Upper lobe of right lung (tissue), 1 donor: ENCODE results near the gene MYH13. TPM values are rescaled to one million over a fixed set of nuclear protein-coding genes. Genes with fewer than 3 reads are reported as not detected.
A peak's percentile ranks its signal among the peaks of the same experiment; 100 is the strongest.

Experiments
- ATAC-seq: fragments of 200-7000 bp; cut with Tn5 transposase; one replicate; pipeline ENCODE4 v1.9.1; 2020; ENCODE audit warnings: mild to moderate bottlenecking, moderate library complexity
- DNase-seq: peaks from one replicate; pipeline ENCODE4 v3.0.0-alpha.2; 2020
- H3K27ac ChIP-seq: fragments of 200-600 bp; one replicate; pipeline ENCODE4 v1.8.0; 2022
- H3K27me3 ChIP-seq: fragments of 200-600 bp; one replicate; pipeline ENCODE4 v1.8.0; 2022; ENCODE audit warnings: mild to moderate bottlenecking
- H3K36me3 ChIP-seq: fragments of 200-600 bp; one replicate; pipeline ENCODE4 v1.8.0; 2022
- H3K4me1 ChIP-seq: fragments of 200-600 bp; one replicate; pipeline ENCODE4 v1.8.0; 2022
- H3K4me3 ChIP-seq: fragments of 200-600 bp; one replicate; pipeline ENCODE4 v1.8.0; 2022; ENCODE audit warnings: mild to moderate bottlenecking
- H3K9me3 ChIP-seq: fragments of 200-600 bp; one replicate; pipeline ENCODE4 v1.8.0; 2022
- intact Hi-C: fragments of 100-400 bp; cut with DNase I; formaldehyde crosslinking; loops from one replicate; pipeline ENCODE4 v1.11.0; 2022
- total RNA-seq: library from RNA; stranded (reverse); fragmentation: NEBNext Ultra II Directional; extraction: Animal tissue kit (Norgen Biotek cat#: 25700); gene quantifications from one replicate; pipeline ENCODE4 v1.2.1, GENCODE V29; 2021
- TF ChIP-seq, protein P1 (sequence below): fragments of 200-600 bp; IDR thresholded peaks from one replicate; pipeline ENCODE4 v1.8.0; 2022; ENCODE audit warnings: antibody characterized with exemption
- donor health status: DM: no; HTN: yes; CAD: no; lungs with severe emphysema.

MYH13 gene
- total RNA-seq, 1 donor from 2014 or later = not detected

DNA sequence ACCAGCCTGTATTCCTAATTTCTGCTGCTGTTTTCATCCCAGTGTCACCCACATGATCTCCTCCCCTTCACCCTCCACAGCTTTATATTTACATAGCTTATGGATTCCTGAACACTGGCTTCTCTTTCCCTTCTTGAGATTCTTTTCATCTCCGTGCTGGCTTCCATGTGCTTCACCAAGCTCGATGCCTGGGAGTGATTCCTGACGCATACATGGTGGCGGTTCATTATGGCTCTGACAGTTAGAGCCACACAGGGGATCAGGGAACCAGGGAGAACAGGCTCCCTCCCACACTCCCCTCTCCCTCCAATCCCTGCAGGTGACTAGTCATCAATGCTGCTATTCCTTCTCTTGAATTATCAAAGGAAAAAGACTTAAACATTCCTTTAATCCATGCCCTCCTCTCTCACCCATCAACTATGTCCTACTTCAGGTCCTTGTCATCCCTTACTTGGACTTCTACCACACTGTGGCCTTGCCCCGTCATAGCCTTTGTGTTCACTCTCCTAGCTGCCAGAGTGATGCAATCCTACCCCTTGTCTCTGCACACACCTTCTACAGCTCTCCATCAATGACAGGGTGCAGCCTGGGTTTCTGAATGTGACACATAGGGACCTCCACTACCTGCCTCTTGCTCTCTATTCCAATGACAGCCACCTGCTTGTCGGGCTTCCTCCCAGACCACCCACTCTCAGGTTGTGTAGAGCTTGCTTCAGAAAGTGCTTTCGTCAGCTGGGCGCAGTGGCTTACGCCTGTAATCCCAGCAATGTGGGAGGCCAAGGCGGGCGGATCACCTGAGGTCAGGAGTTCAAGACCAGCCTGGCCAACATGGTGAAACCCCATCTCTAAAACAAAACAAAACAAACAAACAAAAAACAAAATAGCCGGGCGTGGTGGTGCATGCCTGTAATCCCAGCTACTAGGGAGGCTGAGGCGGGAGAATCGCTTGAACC lies 43.6 kb downstream of the MYH13 start:
- no peaks in the 10 kb centered on the region for H3K9me3 ChIP-seq
- ATAC-seq (no peak), DNase-seq (no peak)
- no peak overlapping the region for H3K4me3 ChIP-seq
- no peaks in the 10 kb centered on the region for H3K36me3 ChIP-seq
- intact Hi-C loops = no loop called here
- no peak overlapping the region for H3K27ac ChIP-seq
- TF ChIP-seq, protein P1, sequence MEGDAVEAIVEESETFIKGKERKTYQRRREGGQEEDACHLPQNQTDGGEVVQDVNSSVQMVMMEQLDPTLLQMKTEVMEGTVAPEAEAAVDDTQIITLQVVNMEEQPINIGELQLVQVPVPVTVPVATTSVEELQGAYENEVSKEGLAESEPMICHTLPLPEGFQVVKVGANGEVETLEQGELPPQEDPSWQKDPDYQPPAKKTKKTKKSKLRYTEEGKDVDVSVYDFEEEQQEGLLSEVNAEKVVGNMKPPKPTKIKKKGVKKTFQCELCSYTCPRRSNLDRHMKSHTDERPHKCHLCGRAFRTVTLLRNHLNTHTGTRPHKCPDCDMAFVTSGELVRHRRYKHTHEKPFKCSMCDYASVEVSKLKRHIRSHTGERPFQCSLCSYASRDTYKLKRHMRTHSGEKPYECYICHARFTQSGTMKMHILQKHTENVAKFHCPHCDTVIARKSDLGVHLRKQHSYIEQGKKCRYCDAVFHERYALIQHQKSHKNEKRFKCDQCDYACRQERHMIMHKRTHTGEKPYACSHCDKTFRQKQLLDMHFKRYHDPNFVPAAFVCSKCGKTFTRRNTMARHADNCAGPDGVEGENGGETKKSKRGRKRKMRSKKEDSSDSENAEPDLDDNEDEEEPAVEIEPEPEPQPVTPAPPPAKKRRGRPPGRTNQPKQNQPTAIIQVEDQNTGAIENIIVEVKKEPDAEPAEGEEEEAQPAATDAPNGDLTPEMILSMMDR = no peak
- H3K27me3 ChIP-seq = no peaks in the 10 kb centered on the region
- H3K4me1 ChIP-seq = no peaks in the 10 kb centered on the region

- H3K4me1 ChIP-seq = no peaks in the 10 kb centered on the region
- no peak overlapping the region for H3K4me3 ChIP-seq
- H3K36me3 ChIP-seq = no peaks in the 10 kb centered on the region
- TF ChIP-seq, protein P1 = no peak
- H3K27me3 ChIP-seq = no peaks in the 10 kb centered on the region
- intact Hi-C loops = no loop called here
- no peak for ATAC-seq
- H3K27ac ChIP-seq = no peak overlapping the region
- no peak for DNase-seq
- H3K9me3 ChIP-seq = no peaks in the 10 kb centered on the region
Measured at GRCh38 chr17:10328206-10328605, 44.6 kb downstream of the MYH13 start.

DNA sequence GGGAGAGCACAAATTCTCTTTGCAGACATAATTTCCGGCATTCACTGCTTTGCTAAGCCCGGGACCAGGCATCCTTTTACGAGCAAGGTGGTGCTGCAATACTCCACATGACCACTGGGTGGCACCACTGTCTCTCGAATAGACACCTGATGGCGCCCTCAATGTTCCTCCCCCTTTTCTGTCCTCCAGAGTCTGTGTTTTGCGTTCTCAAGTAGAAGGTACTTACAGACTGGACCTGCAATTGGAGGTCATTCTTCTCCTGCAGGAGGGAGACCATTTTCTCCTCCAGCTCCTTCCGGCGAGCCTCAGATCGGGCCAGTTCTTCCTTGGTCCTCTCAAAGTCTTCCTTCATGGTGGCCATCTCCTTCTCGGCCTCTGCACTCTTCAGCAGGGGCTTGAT lies 45.2 kb downstream of the MYH13 start:
- ATAC-seq = peak; percentile 93
- intact Hi-C loops = no loop called here
- DNase-seq = peak; percentile 81
- Histone ChIP-seq H3K27me3 (no peaks in the 10 kb centered on the region), H3K4me1 (no peaks in the 10 kb centered on the region), H3K4me3 (no peak overlapping the region), H3K9me3 (no peaks in the 10 kb centered on the region), H3K36me3 (no peaks in the 10 kb centered on the region), H3K27ac (no peak overlapping the region)
- TF ChIP-seq, protein P1 = peak; percentile 96

GRCh38 chr17:10325031-10325695 lies 47.6 kb downstream of the MYH13 start:
- Histone ChIP-seq H3K27ac (no peak overlapping the region), H3K36me3 (no peaks in the 10 kb centered on the region), H3K27me3 (no peaks in the 10 kb centered on the region), H3K4me1 (no peaks in the 10 kb centered on the region), H3K4me3 (no peak overlapping the region), H3K9me3 (no peaks in the 10 kb centered on the region)
- intact Hi-C loops = no loop called here
- no peak for DNase-seq
- TF ChIP-seq, protein P1 = no peak
- no peak for ATAC-seq

- H3K4me1 ChIP-seq = no peaks in the 10 kb centered on the region
Measured at GRCh38 chr17:10323812-10324610, 48.8 kb downstream of the MYH13 start.

More at GRCh38 chr17:10323812-10324610, 48.8 kb downstream of the MYH13 start:
- intact Hi-C loops = no loop called here
- H3K36me3 ChIP-seq = no peaks in the 10 kb centered on the region
- H3K4me3 ChIP-seq = no peak overlapping the region
- no peak overlapping the region for H3K27ac ChIP-seq
- DNase-seq (no peak), ATAC-seq (no peak)
- TF ChIP-seq, protein P1 = no peak
- H3K27me3 ChIP-seq = no peaks in the 10 kb centered on the region
- H3K9me3 ChIP-seq = no peaks in the 10 kb centered on the region
